NCI-H187 (cell line): ENCODE data around the gene GCM1.

Source experiments
- DNase-seq, 2 experiments: peaks; one replicate each; lab custom pipeline; 2025; lab: John Stamatoyannopoulos, UW

Gene GCM1

GRCh38 chr6:53107091-53107490 is 41.5 kb downstream of the GCM1 start:
- DNase-seq = no peak

- no peak for DNase-seq
Measured at GRCh38 chr6:53104916-53105315, 43.7 kb downstream of the GCM1 start.

- no peak for DNase-seq
Measured at GRCh38 chr6:53103993-53104675, 44.5 kb downstream of the GCM1 start.

- DNase-seq = no peak
Measured at GRCh38 chr6:53101006-53101405, 47.6 kb downstream of the GCM1 start.

GRCh38 chr6:53100561-53100960 is 48.1 kb downstream of the GCM1 start:
- DNase-seq = no peak

- no peak for DNase-seq
Measured at GRCh38 chr6:53095716-53096115, 52.9 kb downstream of the GCM1 start.

- DNase-seq = no peak
Measured at GRCh38 chr6:53095270-53095669, 53.4 kb downstream of the GCM1 start.

GRCh38 chr6:53090576-53090975 is 58.1 kb downstream of the GCM1 start:
- DNase-seq = no peak

- no peak for DNase-seq
Measured at GRCh38 chr6:53089948-53090347, 58.7 kb downstream of the GCM1 start.

GRCh38 chr6:53086302-53086701 is 62.3 kb downstream of the GCM1 start:
- DNase-seq = no peak

- DNase-seq = no peak
Measured at GRCh38 chr6:53080813-53081212, 67.8 kb downstream of the GCM1 start.
